ENCODE data around the gene DEFB123. TPM values are rescaled to one million over a fixed set of nuclear protein-coding genes. Genes with fewer than 3 reads are reported as not detected.

DEFB123 gene
- total RNA-seq, 1 donor from 2014 or later: not detected

DNA sequence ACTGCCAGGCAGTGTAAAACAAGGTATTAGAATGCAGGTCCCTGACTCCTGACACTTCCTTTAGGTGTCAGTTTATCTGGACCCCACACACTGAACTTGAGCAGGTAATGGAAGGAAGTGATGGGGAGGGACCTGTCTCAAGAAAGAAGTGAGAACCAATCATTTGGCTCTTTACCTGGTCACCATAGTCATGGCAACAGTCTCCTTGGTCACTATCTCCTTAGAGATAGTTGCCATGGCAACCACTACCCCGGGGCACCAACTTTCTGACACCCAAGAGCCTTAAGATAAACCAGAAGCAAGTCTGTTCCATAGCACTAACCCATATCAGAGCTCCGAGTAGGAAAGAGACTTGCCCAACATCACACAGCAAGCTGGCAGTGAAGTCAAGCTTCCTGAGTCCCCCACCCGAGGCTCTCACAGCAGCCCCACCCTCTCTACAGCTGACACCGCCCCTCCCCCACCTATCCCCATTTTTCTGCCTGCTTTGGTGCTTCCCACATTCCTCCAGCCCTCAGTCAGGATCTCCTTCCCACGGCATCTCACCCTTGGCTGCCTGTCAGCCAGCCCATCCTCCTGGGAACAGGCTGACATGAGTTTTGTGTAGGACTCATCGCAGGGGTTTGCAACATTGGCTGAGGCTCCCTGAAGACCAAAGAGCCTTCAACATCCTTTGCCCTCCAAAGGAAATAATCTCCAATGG, 57.6 kb downstream of the DEFB123 start:
- H3K27me3 Mint-ChIP-seq (ENCODE audit: unreplicated experiment): peaks cover 31% of the 10 kb centered on the region
- H3K4me1 Mint-ChIP-seq (ENCODE audit: unreplicated experiment): peaks cover 13% of the 10 kb centered on the region
- H3K36me3 Mint-ChIP-seq (ENCODE audit: unreplicated experiment): no peaks in the 10 kb centered on the region
- H3K9me3 Mint-ChIP-seq (ENCODE audit: unreplicated experiment): no peaks in the 10 kb centered on the region
- TF ChIP-seq, protein P1, sequence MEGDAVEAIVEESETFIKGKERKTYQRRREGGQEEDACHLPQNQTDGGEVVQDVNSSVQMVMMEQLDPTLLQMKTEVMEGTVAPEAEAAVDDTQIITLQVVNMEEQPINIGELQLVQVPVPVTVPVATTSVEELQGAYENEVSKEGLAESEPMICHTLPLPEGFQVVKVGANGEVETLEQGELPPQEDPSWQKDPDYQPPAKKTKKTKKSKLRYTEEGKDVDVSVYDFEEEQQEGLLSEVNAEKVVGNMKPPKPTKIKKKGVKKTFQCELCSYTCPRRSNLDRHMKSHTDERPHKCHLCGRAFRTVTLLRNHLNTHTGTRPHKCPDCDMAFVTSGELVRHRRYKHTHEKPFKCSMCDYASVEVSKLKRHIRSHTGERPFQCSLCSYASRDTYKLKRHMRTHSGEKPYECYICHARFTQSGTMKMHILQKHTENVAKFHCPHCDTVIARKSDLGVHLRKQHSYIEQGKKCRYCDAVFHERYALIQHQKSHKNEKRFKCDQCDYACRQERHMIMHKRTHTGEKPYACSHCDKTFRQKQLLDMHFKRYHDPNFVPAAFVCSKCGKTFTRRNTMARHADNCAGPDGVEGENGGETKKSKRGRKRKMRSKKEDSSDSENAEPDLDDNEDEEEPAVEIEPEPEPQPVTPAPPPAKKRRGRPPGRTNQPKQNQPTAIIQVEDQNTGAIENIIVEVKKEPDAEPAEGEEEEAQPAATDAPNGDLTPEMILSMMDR (IDR thresholded peaks at IDR 0.05): no peak
- H3K27ac Mint-ChIP-seq (ENCODE audit: unreplicated experiment): no peak overlapping the region
- H3K4me3 Mint-ChIP-seq (ENCODE audit: unreplicated experiment): no peak overlapping the region
- no peak for DNase-seq (ENCODE audit: extremely low spot score, unreplicated experiment)

Other genes with a start within 250 kb of the DEFB123 start
- gene DEFB115, start 183.0 kb upstream of the DEFB123 start, total RNA-seq: not detected in 2 replicates
- gene DEFB116, start 132.0 kb upstream of the DEFB123 start, total RNA-seq: not detected in 2 replicates
- gene DEFB118, start 72.0 kb upstream of the DEFB123 start, total RNA-seq: not detected in 2 replicates
- not detected in 2 replicates for gene DEFB119, start 50.0 kb upstream of the DEFB123 start, total RNA-seq
- gene DEFB121, start 34.4 kb upstream of the DEFB123 start, total RNA-seq: not detected in 2 replicates
- gene DEFB124, start 34.5 kb downstream of the DEFB123 start, total RNA-seq: not detected in 2 replicates
- not detected in 2 replicates for gene REM1, start 34.7 kb downstream of the DEFB123 start, total RNA-seq
- gene HM13, start 73.8 kb downstream of the DEFB123 start, total RNA-seq: 173 and 203 TPM in 2 replicates
- 8.2 TPM in 2 replicates for gene ID1, start 164.7 kb downstream of the DEFB123 start, total RNA-seq
- gene COX4I2, start 197.3 kb downstream of the DEFB123 start, total RNA-seq: not detected in 2 replicates

All from osteocyte (in vitro differentiated cells).